ENCODE measurements around the gene B4GALT2.

B4GALT2 gene

GRCh38 chr1:43970911-43971310, 8.1 kb upstream of the B4GALT2 start:
- FAIRE-seq: no peak

- no peak for FAIRE-seq
These were observed 7.6 kb upstream of the B4GALT2 start for GRCh38 chr1:43971336-43971980.

GRCh38 chr1:43973981-43974442, 5.0 kb upstream of the B4GALT2 start:
- FAIRE-seq: no peak

- no peak for FAIRE-seq
These were observed 4.4 kb upstream of the B4GALT2 start, which contains the start of gene ATP6V0B for GRCh38 chr1:43974443-43975248. TSS of gene ATP6V0B (plus strand) at chr1:43974960. CDS start at chr1:43975041, 81 bp downstream.

GRCh38 chr1:43975249-43975961, 3.6 kb upstream of the B4GALT2 start:
- no peak for FAIRE-seq

GRCh38 chr1:43976045-43976444, 3.0 kb upstream of the B4GALT2 start:
- FAIRE-seq: no peak

GRCh38 chr1:43976890-43977289, 2.1 kb upstream of the B4GALT2 start:
- FAIRE-seq: no peak

GRCh38 chr1:43977376-43978263, 1.4 kb upstream of the B4GALT2 start:
- FAIRE-seq: no peak

- FAIRE-seq: no peak
These were observed 803 bp upstream of the B4GALT2 start for GRCh38 chr1:43978264-43978550.

GRCh38 chr1:43979261-43979527, 184 bp downstream of the B4GALT2 start:
- FAIRE-seq: no peak

GRCh38 chr1:43979528-43980254, 681 bp downstream of the B4GALT2 start:
- no peak for FAIRE-seq

- no peak for FAIRE-seq
These were observed 1.5 kb downstream of the B4GALT2 start for GRCh38 chr1:43980255-43981134.

- FAIRE-seq: no peak
These were observed 2.1 kb downstream of the B4GALT2 start for GRCh38 chr1:43981135-43981491.

- no peak for FAIRE-seq
These were observed 2.6 kb downstream of the B4GALT2 start for GRCh38 chr1:43981636-43982035.

GRCh38 chr1:43982241-43982640, 3.2 kb downstream of the B4GALT2 start:
- no peak for FAIRE-seq

- FAIRE-seq: no peak
These were observed 3.8 kb downstream of the B4GALT2 start for GRCh38 chr1:43982808-43983207.

GRCh38 chr1:43983253-43983899, 4.4 kb downstream of the B4GALT2 start:
- no peak for FAIRE-seq

- no peak for FAIRE-seq
These were observed 5.8 kb downstream of the B4GALT2 start for GRCh38 chr1:43984855-43985254.

GRCh38 chr1:43985984-43986595, 7.1 kb downstream of the B4GALT2 start:
- no peak for FAIRE-seq

GRCh38 chr1:43986712-43987111, 7.7 kb downstream of the B4GALT2 start:
- no peak for FAIRE-seq

All from colon (tissue), 2 donors.